Measurements from ENCODE around the gene RNF26.

The RNF26 gene

DNA sequence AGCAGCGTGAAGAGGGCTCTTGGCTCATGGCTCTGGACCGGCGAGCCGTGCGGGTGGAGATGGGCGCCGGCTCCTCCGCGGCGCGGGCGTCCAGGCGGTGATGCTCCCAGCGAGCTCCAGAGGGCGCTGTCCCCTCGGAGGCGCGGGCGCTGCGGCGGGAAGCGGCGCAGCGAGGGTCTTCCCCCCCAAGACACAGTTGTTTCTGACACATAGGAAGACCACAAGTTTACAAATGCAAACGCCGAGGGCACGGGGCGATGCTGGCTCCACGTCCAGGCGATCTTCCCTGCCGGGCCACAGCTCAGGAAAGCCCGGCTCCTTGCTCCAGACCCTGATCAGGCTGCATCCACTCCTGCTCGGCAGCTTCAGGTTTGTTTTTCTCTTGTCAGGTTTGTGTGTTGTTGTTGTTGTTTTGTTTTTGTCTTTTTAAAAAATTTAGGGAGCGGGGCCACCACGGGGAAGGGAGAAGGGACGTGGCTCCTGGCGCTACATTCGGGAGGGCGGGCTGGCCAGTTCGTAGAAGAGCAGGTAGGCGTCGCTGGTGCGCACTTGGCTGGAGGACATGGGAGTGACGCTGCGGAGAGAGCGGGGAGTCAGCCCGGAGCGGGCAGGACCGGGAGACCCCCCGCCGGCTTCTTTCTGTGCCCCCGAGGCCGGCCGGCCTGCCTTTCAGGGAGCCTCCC, 22.2 kb downstream of the RNF26 start:
- DNase-seq, result no peak

DNA sequence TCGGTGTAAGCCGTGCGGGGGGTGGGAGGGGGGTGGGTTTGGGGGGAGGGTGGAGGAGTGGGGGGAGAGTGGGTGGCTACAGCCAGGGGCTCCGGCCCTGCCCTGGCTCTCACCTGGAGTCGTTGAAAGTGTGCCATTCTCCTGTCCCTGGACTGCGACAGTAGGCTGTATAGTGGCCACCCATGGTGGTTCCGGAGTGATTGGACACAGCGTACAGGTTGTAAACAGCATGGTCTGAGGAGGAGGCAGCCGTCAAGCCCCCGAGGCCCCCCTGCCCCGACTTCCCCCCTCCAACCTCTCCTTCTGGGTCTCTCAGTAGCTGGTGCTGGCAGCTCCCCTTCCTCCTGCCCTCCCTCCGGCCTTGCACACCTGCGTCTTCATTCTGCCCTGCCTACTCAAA, 22.7 kb downstream of the RNF26 start:
- DNase-seq, result no peak

DNA sequence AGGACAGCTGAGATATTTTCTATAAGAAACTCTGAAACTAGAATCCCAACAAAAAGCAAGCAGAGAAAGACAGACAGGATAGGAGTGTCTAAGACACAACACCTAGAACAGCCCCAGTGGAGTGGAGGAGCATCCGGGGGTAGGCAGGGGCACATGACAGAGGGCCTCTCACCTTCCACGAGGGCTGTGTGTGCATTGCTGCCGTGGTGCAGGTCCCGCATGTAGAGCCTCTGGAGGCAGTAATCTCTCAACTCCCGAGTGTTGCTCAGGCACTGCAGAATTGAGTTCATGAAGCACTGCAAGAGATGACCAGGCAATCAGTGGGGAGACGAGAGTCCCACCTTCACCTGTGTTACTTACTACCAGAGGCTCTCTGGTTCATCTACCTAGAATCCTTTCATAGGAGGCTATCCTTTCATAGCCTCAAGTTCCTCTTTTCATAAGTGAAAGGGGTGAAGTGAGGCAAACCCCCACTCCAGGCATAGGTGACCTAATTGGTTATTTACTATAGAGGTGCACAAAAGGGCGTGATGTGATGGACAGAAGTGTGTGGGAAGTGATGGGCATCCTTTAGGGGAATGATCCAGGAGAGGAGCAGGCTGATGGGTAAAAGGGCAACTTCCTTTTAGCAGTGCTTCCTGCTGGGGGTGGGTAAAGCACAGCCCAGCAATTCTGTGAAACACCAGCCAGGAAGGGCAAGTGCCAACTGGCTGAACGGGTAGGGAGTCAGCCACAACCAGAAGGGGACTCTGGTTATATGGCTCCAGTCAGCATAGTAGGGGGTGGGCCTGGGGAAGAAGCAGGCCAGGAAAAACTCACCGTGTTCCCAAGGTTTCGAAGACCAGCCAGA, 25.3 kb downstream of the RNF26 start:
- DNase-seq, result no peak

DNA sequence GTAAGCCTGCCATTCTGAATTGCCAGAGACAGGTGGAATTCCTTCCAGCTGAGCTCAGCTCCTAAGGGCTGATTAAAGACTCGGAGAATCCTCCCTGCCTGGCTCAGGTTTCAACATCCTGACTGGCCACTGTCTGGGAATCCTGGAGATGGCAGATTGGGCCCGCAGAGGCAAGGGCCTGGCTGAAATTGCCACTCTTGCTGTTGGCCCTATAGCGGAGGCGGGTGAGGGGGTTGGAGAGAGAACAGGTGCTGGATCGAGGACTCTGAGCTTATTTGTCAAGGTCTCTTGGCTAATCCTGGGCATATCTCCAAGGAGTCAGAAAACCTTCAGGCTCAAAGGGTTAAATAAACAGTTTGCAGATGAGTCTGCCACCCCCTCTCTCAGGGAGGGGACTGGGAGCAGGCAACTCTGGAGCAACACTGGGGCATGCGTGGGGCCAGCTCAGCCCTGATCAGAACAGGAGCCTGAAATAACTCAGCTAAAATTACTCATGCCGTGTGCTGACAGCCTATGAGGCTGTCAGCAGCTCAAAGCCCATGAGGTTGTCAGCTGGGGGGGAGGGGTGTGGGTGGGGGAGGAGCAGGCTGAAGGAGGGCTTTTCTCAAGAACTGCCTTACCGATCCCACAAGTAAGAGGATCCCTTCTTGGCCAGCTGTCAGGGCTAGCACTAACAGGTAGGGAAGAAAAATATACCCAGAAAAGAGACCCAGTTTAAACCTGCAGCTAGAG, 26.9 kb downstream of the RNF26 start:
- no peak for DNase-seq

DNA sequence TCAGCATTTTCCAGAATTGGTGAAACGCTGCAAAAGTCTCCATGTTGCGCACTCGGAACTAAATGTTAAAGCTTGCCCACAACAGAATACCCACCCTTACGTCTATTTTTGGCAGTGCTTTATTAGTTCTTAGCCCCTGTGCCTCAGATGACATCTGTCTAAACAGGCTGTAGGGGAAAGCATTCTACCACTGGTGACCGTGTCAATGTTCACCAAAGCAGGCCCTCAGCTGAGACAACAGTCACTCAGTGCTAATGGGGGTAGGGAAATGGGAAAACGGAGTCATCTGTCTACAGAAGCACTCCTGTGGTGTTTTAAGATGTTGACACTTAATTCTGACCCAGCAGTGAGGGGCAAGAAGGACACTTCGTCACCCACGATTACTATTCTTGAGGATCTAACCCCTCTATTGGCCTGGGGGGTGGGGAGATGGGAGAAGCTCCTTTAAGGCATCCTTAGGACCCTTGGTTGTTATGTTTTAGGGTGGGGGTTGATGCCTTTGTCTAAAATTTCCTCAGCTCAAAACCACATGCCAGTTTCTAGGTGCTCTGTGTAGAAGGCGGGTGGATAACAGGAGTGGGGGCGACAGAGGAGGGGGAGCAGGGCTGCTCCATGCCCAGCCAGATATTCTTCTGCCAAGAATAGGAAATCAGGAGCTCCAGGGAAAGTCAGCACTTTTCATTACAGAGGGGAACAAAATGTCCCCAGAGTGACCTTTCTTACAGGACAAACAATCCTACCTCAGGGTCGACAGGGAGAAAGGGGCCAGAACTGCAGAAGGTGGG, 27.8 kb downstream of the RNF26 start:
- DNase-seq, result no peak

DNA sequence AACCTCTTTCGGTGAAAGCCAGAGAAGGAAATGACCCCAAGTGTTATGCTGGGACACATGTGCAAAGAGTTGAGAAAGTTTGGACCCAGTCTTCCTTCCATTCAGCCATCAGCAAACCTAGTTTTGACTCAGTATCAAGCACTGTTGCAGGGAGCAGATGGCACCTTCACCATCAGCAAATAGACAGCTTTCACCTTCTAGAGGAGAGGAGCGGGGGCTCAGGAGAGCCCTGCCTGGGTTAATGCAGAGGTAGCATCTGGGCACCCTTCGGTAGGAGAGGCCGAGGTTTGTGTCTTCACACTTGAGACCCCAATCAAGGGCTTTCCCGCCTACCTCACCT, 28.4 kb downstream of the RNF26 start:
- DNase-seq, result no peak

DNA sequence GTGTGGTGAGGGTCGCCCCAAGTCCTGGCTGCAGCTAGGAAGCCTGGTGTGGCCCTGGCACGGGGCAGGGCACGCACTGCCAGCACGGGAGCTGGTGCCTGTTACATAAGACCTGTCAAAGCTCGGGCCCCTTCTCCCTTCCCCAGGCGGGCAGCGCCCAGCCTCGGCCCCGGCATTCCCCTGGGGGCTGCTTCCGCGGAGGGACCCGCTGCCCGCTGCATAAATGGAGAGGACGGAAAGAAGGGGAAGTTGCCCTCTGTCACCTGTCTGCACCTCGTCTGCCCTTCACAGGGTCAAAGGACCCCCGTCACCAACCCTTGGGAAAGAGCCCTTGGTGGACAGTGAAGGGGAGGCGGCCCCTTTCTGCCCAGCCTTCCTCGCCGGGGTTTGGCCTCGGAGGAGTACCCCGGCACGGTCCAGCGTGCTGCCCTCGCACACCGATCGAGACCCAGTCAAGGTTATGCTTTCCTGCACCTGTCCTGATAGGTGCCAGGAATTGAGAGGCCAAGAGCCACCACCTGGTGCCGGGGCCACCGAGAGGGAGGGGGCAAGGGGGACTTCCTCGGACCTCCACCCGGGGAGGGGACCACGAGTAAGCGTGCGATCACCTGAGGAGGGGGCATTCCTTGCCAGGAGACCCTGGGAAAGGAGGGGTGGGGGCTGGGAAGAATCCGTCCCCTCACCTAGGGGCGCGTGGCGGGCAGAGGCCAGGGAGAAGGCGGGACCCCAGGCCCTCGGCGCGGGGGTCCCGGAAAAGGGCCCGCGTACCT, 28.9 kb downstream of the RNF26 start:
- DNase-seq, result no peak

DNA sequence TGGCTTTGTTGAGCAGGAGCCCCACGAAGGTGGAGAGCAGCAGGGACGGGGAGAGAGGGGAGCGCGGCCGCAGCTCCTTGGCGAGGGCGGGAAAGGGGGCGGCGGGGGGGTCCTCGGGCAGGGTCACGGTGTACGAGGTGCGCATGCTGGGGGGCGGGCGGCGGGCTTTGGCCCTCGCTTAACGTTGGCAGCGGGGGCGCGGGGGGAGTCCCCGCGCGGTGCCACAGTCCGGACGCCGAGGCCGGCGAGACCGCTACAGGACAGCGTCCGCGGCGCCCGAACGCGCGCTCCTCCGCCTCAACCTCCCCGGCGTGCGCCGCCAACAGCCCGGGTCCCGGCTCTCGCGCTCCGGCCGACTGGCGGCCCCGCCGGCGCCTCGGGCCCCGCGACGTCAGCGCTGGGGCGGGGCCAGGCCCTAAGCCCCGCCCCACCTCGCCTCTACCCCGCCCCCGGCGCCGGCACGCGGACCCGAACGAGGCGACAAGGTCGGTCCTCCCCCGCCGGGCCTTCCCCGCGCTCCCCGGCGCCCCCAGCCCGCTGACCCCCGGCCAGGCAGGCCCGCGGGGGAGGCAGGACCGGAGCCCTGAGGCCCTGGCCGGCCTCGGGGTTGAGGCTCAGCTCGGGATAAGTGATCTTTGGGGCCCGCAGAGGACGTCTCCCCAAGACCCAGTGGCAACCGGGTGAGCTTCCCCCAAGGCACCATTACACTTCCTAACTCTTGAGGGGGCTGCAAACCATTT, 29.7 kb downstream of the RNF26 start:
- DNase-seq, result peak; percentile 12

DNA sequence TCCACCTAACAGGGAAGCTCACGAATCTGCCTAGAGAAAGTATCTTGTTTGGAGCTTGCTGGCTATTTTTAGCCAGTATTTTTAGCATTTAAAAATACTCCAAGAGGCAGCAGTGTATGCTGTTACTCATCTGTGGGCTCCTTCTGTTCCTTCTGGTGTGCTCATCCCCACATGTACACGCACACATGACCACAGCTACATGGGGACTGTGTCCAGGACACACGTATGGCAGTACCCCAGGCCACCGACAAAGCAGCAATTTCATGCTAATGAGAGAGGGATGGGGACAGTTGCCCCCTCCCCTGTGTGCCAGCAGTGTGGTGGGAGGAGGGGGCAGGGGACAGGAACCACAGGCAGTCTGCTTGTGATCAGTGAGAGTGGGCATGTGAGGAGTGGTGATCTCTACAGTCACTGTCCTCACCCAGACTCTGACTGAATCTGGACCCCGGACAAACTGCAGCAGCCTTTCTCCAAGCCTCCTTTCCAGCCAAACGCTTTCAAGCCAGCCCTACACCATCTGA, 30.8 kb downstream of the RNF26 start:
- no peak for DNase-seq

DNA sequence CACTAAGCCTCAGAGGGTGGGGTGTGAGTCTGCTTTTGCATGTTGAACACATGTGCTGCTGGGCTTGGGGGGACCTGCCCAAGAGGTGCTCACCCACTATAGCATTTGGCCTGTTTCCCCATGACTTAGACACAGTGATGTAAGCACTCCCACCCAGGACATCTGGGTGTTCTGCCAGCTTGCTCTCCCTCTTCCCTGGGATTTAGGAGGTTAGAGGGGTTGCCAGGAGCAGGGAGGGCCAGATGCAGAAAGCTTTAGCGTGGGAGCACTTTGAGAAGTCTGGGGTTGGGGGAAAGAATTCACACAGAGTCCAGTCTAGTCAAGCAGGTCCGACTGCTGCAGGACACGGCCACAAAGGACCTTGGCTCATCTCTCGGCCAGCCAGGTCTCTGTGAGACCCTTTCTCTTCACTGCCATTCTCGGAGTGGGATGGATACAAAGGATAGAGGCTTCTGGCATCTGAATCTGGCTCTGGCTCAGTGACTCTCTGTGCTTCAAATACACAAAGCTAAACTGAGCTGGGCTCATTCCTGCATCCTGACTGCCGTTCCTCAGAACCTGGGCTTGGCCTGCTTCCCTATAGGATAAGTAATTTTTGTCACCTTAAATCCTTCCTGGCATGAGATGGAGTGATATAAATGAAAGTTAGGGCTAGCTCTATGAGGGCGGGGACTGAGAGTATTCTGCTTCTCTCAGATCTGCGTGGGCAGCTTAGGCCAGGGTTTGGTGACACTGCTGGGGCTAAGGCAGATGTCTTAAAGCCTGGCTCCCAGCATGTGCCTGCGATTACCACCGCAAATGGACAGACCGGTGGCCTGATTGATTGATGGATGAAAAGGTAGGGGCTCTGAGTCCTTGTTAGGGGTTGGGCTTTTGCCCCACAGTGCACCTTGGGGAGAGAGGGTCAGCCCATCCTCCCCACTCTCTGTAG, 32.6 kb downstream of the RNF26 start:
- DNase-seq, result no peak

DNA sequence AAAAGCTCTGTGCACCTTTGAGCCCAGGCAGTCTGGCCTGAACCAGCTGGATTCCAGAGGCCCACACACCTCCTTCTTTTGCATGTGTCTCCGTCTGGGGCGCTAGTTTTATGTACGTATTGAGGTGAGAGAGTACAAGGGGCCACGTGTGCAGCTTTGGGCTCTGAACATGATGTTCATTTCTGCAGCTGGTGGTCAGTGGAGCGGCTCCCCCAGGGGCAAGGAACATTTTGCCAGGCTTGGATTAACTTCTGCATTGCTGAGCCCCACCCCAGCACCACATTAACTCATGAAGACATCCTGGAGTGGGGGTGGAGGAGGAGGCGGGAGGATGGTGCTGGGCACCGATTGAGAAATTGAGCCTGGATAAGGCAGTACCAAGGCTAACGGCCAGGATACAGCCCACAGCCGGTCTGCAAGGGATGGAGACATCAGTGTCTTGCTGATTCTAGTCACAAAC, 33.4 kb downstream of the RNF26 start:
- no peak for DNase-seq

DNA sequence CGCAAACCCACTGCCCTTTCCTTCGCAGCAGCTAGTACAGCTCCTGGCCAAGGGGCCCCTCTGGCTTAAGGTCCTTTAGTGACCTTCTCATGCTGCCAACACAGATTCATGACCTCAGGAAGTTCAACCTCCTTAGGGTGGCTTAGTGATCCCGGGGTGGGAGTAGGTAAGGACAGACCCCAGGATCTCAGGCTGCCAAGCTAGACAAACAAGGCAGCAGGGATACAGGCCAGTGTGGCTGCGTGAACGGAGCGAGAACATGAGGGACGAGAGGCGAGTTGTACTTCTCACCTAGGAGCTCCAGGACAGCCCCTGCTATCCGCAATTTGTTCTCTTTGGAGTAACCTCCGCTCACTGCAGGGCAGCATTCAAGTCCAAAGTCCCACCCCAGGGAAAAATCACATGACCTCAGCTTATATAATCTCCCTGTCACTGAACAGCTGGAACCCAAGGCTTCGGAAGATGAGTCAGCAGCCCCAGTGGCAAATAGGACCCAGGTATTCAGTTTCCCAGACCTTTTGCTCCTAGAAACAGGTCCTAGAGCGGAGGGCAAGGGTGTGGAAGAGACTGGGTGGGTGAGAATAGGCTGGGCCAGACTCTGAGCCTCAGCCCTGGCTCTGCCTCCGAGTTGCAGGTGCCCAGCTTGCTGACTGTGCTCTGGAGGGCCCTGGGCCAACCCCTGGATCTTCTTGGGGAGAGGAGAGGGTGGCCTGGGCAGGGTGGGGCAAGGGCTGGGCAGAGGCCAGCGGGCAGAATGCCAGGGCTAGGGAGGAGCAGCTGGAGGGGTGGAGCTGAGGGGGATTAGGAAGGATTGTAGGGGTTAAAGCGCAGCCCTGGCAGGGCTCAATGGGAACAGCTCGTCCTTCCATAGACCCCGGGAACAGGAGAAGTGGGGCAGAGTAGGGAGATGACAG, 34.1 kb downstream of the RNF26 start:
- no peak for DNase-seq

DNA sequence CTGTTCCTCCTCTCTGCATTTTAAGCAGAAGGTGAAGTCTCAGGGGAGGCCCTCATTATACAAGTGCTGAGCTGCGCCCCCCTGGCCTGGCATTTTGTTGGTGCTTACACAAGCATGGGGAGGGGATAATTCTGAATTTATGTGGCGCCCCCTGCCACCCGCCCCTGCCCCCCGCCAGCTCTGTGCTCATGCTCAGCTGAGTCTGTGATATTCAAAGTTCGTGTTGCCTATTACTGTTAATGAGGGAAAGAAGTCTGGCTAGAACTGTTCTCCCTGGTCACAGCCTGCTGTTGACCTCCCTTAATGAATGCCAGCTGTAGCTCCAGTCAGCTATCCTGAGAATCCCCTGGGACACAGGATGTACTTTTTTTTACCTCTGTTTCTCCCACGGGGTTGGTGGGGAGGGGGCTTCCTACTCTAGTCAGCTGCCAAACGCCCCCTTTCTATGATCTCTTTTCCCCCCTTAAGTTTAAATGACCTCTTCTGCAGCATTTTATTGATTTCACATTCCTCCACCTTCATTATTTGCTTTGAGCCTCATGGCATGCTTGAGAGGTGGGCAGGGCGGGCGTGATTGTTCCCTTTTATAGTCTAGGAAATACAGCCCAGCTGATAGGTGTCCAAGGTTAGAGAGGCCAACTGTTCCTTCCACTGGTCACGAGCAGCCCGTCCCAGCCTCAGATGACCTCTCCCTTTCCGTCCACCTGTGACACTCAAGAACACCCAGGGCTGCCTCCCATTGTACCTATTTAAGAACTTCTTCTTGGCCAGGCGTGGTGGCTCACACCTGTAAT, 35.0 kb downstream of the RNF26 start:
- DNase-seq, result no peak

DNA sequence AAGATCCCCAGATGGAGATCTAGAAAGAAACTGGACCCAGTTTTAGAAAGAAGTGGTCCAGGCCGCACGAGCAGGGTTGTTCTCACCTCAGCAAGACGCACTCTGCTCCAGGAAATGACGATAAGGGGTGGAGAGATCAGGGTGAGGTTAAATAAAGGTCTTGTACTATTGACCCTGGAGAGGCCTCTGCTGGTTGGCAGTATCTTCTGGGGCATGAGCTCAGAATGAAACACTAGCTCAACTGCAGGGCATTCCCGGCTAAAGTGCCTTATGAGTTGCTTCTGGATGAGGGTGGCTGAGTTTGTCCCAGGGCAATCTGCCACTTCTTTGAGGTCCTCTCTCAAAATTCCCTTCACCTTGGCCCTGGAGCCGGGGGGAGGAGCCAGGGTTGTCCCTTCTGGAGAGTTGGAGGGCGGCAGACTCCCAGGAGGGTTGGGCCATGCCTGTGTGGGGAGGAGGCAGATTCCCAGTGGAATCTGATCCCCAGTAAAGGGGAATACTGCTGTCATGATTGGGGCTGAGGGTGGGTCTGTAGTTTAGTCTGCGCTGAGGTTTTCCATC, 36.2 kb downstream of the RNF26 start:
- DNase-seq, result no peak

DNA sequence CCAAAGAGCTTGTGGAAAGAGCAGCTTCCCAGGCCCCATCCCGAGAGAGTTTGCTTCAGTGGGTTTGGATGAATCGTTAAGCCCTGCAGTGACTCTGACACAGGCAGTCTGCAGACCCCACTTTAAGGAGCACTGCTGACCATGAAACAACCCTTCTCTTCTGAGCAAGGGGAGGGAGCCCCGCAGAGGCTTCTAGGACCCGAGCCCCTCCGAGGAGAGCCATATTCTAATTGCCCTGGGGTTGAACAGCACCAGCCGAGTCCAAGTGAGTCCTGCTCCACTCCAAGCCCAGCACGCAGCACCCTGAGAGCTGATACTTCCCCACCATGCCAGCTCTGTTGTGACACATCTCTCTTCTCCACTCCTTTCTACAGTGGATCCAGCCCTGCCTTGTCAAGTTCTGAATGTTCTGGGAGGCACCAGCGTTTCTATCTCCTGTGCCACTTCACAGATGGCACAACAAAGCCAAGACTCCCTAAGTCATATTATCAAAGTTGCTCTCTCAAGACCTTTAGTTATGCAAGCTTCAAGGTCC, 36.8 kb downstream of the RNF26 start:
- DNase-seq, result no peak

DNA sequence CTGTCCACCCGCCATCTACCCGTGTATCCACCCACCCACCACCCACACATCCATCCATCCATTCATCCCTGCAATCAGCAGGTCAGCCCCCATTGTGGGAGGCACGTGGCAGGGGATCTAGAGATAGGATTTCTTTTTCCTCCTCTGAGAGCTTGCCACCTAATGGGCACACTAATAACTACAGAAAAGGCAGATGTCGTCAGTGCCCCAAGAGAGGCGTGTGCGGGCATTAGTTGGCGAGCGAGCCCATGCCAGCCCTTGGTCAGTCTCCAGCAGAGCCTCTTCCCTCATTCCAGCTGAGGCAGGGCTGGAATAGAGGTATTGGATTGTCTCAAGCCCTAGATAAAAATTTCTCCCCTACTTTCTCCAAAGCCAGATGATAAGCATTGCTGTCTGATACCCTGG, 37.5 kb downstream of the RNF26 start:
- peak; percentile 14 for DNase-seq

DNA sequence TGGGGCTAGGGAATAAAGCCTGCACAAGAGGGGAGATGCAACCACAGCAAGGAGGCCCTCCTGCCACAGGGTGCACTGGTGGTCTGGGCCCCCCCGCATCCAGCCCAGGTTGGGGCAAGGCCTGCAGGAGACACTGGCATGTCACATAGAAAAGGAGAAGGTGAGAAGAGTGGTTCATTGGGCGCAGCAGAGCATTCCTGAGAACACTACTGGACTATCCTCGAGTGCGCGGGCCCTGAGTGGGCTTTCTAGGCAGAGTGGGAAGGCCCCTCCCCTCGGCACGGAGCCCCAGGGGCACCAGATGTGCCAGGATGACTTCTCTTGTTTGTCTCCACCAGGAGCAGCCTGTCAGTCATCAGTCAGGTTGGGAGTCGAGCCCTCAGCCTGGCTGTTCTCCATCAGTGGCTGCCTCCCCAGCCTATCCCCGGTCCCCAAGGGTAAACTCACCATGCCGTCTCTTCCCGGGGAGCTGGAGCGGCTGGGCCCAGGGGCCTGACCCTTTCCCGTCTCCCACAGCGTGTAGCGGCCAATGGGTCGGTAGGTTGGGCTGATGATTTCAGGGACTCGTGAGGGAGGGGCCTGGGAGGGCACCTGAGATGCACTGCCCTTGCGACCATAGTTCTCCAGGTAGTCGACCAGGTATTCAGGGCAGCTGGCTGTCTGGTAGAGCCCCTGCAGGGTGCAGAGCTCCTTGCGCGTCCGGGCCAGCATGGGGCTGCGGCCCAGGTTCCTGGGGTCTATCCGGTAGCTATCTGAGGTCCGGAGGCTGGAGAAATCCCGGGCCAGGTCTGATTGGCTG, 38.1 kb downstream of the RNF26 start:
- DNase-seq, result no peak
